NCI-H2081 (cell line): Measurements from ENCODE around the gene FLACC1.
"Not testable (repeated sequence)": the region's sequence is repeated elsewhere in the genome, so short reads cannot be mapped to it uniquely, and the experiment has no call there.

ENCODE experiments used
- DNase-seq, 2 experiments: peaks; one replicate each; lab custom pipeline; 2025; lab: John Stamatoyannopoulos, UW

FLACC1 gene, protein sequence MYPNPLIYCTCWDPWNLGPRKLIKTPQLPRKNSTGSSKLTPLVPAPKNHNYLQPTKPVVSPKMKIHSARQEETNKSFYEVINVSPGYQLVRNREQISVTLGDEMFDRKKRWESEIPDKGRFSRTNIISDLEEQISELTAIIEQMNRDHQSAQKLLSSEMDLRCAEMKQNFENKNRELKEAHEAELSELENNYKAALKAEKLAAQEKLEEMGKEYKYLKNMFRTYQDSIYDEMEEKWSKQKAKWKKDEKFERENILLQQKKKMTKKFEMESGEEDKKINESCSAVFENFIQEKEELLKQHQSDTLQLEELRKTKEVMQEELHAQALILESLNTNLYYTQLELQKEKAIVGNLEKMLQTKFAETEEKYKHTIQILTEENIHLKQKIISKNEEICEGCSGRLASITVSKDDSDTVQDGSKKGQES

DNA sequence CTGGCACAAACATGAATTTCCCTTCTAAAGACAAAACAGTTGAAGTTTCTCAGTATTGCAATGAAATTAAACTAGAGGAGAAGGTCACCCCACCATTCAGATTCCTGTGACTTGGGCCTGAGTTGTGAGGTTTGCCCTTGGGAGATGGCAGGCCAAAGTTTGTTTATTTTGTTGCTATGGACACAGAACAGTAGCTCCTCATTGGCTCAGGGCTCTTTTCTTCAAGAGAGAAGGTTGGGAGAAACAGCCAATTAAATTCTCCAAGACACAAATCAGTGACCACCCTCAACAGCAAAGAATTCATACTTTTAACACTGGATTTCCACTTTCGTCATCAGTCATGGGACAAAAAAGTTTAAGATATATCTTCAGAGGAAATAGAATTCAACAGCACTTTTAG is at the start of gene FLACC1:
Gene FLACC1, minus strand, starts transcription at position 125 of the 400 bp plus-strand sequence. CDS start 5,941 bp downstream, outside the sequence.
- peak in 1 of 2 experiments; percentile 8 for DNase-seq

DNA sequence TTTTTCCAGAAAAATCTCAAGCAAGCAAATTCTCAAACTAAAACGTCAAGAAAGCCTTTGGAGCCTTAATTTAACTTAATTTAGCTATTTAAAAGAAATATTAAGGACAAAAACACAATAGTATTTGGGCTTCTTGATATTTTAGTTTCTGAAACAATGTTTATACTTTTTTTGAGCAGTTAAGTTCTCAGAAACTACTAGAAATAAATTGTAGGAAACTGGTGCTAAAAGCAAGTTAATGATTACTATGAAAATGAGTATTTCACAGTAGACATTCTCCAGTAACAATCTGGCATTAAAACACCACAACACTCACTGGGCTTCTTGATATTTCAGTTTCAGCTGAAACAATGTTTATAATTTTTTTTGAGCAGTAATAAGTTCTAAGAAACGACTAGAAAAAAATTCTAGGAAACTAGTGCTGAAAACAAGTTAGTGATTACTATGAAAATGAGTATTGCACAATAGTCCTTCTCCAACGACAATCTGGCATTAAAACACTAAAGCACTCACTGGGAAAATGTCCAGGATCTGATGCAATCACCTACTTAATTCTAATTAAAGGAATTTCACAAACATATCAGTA is 49.0 kb upstream of the FLACC1 start:
- no peak for DNase-seq

DNA sequence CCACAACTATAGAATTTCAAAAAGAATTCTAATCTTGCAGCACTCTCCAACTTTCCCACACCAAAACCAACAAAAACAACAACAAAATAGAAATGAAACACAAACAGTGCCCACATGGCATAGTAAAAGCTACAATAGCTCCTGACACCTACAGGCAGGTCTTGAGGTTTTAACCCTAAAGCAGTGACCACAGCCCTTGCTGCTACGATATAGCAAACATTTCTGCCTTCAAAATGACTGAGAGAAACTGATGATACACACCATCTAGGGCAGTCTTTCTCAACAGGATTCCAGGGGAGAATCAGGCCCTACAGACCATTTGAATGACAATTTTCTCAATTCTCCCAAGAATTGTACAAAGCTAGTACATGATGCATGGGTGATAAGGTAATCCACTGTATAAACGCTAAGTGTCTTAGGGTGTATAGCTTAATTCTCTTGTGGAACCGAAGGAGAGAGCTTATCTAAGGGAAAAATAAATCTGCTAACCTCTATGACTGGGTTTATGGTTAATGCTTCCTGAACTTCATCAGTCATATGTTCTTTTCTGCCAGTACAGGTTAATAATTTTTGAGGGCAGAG is 47.6 kb upstream of the FLACC1 start:
- DNase-seq: no peak

DNA sequence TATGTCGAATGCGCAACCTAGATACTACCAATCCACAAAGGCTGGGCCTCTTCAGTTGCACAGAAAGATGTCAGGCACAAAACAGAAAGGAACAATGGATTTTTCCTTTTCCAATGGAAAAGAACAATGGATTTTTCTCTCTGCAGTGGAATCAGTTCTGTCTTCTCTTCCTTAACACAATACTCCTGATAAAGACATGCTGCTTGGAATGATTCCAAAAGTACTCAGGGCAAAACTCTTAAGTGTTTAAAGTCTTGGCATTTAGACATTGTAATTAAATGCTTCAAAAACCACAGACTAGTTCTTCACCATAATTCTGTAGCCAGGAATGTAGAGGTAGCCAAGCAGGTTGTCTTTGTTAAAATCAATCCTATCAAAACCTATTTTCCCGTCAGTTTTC is 46.7 kb upstream of the FLACC1 start:
- DNase-seq: no peak

DNA sequence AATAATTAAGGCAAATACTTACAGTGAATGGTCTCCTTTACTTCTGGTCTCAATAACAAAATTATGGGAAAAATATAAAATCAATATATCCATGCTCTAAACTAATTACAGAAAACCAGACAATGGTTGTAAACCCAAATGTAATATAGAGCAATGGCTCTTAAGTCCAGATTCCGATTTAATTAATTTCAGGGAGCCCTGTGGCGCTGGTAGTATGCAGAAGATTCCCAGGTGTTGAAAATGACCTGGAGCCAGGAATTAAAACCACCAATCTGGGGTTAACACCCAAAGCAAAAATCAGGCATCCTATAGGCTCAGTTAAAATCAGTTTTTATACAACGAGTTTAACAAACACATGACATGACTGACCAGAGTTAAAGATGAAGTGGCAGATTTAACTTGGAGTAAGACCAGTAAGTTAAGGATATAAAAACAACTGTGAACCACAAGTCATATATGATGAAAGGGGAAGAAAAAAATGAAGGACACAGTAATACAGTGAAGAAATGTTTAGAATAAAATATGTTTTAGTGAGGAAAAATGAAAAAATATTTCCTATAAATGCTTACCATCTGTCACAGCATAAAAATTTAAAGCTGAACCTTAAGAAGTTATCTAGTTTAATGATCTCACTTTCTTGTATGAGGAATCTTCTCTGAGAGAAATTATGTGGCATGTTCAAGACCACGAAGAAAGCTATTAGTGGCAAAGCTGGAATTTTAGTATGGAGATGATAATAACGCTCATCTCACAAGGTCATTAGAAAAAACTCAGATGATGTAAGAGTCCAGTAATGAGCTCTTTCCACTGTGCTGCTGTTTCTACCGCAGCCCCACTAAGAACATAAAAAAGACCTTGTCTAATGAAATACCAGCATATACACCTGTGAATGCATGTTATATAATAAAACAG is 45.8 kb upstream of the FLACC1 start:
- DNase-seq: no peak

DNA sequence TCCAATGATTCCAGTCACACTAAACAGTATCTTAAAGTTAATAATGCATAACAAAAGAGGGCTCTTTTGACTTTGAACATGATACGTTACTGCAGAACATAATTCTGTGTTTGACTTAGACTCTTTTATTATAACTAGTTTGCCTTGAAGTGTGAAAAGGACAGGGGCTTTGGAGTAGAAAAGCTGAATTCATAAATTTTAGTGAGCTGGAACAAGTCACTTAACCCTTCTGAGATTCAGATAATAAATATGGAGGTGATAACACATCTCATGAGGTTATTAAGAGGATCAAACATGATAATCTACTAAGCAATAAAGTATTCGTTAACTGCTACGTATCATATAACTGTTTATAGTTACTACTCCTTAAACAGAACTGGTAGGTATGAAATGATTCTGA is 44.7 kb upstream of the FLACC1 start:
- no peak for DNase-seq

DNA sequence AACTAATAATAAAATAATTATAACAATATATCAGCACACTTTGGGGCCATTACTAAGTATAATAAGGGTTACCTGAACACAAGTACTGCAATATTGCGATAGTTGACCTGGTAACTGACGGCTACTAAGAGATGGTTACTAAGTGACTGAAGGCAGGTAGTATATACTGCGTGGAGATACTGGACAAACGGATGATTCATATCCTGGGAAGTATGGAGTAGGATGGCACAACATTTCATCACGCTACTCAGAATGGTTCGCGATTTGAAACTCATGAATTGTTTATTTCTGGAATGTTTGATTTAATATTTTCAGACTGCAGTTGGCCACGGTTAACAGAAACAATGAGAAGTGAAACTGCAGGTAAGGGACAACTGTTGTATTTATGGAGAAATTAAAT is 39.5 kb upstream of the FLACC1 start:
- no peak for DNase-seq

DNA sequence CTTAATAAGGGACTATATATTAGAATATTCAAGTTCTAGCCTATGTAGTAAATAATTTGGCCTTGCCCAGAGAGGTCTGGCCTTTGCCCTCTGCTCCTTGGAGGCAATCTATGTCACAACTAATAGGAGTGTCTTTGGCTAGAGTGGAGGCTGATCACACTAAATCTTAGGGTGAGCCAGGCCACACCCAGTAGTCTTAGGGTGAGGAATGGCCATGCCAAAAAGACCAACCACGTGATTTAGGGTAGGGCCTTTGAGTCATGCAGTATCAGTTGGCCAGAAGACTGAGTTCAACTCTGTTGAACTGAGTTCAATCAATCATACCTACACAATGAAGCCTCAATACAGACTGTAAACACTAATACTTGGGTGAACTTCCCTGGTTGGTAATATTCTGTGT is 26.0 kb upstream of the FLACC1 start:
- no peak for DNase-seq

DNA sequence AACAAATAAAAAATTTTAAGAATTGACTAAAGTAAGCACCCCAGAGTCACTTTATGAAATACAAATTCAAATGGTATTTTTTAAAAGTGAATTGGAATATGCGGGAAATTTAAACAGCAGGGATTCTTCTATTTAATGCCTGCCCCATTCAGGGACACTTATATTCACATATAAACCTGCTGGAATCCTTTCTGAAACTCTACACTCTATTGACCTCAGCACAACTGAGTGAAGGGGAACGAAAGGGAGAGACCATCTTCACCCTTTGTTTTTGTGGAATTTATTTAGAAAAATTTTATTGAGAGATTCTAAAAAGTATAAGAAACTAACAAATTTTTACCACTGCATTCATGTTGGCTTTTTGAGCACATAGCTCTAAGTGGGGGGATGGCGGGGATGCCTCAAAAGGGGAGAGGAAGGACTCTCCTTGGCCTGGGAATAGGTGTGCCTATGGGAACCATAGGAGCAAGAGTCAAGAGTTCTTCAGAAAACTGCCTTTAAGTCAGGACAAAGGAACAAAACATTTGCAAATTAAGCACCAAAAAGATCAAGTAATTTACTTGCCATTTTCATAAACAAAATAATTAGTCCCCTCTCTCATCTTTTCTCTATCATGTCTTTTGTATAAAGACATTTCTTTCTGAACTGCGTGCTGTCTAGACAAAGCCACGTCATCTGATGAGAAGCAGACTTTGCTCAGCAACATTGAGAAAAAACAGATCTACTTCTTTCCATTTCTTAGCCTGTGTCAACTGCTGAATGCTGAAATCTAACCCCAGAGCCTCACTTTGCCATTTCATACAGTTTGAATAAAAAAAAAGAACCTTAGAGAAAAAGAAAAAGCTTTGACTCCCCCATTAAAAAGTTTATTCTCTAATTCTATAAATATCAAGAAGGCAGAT is 21.6 kb upstream of the FLACC1 start:
- no peak for DNase-seq

DNA sequence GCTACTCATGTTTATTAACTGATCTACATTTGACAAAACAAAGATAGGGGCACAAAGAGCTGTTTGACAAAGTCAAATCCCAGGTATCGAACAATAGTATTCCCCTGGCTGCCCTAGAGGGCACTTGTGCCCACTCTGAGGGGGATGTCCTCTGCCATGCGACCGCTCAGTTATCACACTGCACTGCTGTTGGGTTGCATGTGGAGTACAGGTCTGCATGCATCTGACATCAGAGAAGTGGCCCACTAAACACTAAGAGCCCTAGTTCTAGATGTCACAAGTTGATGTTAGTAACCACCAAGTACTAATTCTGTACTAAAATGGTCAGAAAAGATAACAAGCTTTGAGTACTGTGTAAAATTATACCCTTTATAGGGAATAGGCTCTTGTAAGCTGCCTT is 20.1 kb upstream of the FLACC1 start:
- DNase-seq: no peak

DNA sequence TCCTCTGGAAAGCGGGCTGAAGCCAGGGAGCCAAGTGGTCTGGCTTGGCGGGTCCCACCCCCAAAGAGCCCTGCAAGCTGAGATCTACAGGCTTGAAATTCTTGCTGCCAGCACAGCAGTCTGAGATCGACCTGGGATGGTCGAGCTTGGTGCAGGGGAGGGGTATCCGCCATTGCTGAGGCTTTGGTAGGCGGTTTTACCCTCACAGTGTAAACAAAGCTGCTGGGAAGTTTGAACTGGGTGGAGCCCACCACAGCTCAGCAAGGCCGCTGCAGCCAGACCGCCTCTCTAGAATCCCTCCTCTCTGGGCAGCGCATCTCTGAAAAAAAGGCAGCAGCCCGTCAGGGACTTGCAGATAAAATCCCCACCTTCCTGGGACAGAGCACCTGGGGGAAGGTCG is 12.6 kb upstream of the FLACC1 start:
- DNase-seq: no peak

DNA sequence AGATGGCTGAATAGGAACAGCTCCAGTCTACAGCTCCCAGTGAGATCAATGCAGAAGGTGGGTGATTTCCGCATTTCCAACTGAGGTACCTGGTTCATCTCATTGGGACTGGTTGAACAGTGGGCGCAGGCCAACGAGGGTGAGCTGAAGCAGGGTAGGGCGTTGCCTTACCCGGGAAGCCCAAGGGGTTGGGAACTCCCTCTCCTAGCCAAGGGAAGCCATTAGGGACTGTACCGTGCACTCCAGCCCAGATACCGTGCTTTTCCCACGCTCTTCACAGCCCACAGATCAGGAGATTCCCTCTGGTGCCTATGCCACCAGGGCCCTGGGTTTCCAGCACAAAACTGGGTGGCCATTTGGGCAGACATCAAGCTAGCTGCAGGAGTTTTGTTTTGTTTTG is 12.2 kb upstream of the FLACC1 start:
- DNase-seq: not testable (repeated sequence)

DNA sequence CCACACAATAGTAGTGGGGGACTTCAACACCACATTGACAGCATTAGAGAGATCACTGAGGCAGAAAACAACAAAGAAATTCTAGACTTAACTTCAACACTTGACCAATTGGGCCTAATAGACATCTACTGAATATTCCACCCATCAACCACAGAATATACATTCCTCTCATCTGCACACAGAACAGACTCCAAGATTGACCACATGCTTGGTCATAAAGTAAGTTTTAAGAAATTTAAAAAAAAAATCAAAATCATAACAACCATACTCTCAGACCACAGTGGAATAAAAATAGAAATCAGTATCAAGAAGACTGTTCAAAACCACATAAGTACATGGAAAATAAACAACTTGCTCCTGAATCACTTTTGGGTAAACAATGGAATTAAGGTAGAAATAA is 9.0 kb upstream of the FLACC1 start:
- no peak for DNase-seq

DNA sequence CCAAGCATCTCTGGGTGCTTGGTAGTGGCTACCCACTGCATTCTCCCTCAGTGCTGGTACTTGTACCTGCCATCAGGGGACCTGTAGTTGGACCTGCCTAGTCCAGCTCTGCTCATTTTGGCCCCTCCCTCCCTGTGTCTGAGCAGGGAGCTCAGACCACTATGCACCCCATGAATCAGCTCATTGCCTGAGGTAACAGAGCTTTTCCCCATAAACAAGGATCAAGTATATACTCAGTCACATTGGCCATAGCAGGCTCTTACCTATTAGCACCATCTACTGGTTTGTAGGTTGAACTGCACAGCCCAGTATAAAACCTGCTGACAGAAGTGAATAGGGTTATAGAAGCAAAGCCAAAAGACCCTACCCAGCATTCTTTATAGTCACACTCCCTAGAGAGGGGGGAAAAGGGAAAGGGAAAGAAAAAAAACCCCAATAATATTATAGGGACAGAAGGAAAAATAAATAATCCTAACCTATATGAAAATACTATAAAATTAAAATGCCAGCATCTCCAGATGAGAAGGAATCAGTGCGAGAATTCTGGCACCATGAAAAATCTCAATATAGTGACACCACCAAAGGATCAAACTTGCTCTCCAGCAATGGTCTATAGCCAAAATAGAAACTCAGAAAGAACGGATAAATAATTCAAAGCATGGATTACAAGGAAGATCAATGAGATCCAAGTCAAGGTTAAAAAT is 6.9 kb upstream of the FLACC1 start:
- peak; percentile 24 to 54 for DNase-seq

DNA sequence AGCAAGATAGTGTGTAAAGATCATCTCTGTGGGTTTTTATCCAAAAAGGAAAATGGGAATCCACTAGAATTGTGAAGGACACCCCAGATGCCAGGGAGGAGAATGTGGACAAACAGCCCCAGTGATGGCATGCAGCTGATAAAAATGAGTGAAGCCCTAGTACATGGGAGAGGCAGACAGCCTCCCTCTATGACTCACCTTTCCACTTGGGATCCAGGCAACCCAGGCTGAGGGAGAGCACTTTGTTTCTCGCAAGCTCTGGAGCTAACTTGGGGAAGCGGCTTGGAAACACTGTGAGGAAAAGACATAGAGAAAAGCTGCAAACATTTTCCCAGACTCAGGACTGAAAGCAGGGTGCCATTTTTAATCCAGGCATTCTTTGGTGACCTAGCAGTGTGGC is 5.3 kb upstream of the FLACC1 start:
- no peak for DNase-seq

DNA sequence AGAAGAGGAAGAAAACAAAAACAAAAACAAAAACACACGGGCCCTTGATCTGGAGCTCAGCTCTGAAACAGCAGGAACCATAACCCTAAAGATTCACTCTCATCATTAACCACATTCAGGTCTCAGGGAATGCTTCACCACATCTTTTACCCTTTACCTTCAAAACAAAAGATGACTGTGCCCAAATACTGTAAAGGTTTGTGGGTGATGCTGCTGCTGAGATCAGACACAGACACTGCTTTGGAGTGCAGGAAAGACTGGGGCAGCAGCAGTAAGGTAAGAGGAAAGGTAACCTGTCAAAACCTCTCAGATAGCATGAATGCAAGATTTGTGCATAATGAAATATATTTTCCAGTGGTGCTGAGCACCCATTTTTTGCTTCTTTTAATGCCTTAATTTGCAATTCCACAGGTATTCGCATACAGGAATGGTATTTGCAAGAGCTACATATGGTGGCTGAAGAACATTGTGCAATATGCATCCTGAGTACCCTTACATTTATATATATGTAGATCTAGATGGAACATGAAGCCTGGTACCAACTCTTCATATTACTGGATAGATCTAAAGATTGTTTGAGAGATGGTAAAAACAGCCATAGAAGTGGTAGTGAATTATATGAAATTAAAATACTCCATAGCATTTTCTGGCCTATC is 4.1 kb upstream of the FLACC1 start:
- no peak for DNase-seq

DNA sequence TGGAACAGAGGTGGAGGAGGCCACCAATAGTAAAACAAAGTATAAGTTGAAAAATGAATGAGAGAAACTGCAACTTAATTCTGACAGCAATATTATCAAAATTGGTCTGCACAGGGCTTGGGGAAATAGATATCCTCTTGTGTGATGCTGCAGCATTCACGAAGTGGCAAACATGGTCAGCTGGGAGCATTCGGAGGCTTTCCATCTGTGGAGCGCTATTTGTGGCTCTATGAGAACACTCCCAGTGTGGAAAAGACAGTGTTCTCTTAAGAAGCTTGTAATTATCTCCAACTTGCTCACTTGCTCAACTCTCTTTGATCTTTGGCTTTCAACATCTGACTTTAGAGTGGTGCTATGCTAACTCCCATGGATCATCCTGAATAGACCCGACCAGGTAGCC is 3.1 kb upstream of the FLACC1 start:
- DNase-seq: no peak

DNA sequence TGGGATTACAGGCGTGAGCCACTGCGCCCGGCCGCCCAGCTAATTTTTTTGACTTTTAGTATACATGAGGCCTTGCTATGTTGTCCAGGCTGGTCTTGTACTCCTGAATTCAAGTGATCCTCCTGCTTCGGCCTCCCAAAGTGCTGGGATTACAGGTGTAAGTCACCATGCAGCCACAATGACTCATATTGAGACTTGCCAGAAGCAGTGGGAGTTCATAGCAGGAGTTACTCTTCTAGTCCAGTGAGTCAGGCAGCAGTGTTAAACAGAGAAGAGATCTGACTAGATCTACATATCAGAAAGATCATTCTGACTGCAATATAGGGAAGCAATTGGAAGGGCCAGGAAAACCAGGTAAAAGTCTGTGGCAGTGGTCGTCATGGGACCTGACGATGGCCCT is 1.5 kb upstream of the FLACC1 start:
- DNase-seq: no peak

DNA sequence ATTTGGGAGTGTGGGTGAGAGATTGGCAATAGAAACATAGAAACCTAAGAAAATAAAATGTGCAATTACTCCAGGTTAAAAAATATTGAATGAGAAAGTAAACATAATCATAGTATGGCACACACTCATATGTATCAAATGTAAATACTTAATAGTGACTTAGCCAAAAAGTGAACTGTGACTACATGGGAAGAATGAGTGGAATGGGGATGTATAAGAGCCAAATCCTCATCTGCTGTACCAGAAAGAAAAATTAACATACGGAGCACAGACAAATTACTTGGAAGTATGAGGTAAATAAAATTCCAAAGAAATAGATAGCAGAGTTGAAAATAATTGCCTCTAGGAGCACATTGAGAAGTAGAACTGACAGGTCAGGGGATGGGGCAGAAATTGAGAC is 4.0 kb downstream of the FLACC1 start:
- DNase-seq: no peak

DNA sequence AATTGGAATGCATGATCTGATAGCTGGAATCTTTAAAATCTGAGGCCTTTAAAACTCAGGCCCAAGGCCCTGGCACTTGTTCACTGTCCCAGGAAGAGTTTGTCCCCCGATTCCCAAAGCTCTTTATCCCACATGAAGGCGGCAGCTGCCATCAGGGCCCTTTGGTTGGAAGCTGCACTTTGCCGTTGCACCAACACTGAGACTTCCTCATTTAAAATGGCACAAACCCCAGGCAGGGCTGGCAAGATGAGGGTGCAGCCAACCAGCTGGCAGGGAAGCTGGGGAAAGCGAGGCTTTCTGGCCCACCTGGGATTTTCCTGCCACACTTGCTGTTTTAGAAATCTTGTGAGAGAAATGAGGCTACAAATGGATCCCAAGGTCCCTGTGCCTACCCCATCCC is 6.3 kb downstream of the FLACC1 start:
- no peak for DNase-seq
